ENCODE measurements around the gene ZNF493.

ZNF493 gene

GRCh38 chr19:21432590-21432989 lies 35.7 kb downstream of the ZNF493 start:
- H3K4me1 ChIP-seq (ENCODE audit: insufficient read depth, low read length, severe bottlenecking): no peaks in the 10 kb centered on the region
- H3K4me2 ChIP-seq (ENCODE audit: low read length): no peak overlapping the region
- no peak overlapping the region for H3K4me3 ChIP-seq (ENCODE audit: low read depth, low read length, poor library complexity, severe bottlenecking)
- H3K79me2 ChIP-seq (ENCODE audit: insufficient read depth, low read length): no peaks in the 10 kb centered on the region
- H2AFZ ChIP-seq (ENCODE audit: low read length): no peak overlapping the region
- H3K9me3 ChIP-seq (ENCODE audit: low read length): no peaks in the 10 kb centered on the region; the same call in 1 of the 2 replicates
- H3K36me3 ChIP-seq (ENCODE audit: insufficient read depth, low read length): no peaks in the 10 kb centered on the region
- no peak overlapping the region for H3K27ac ChIP-seq (ENCODE audit: low read depth, low read length, poor library complexity, severe bottlenecking)
- no peak for TF ChIP-seq CTCF (IDR thresholded peaks at IDR 0.05; ENCODE audit: low read length)
- no peak for TF ChIP-seq EZH2 (IDR thresholded peaks at IDR 0.05; ENCODE audit: borderline replicate concordance, low read length)
- no peaks in the 10 kb centered on the region for H3K27me3 ChIP-seq (ENCODE audit: insufficient read depth, low read length)
- no peaks in the 10 kb centered on the region for H4K20me1 ChIP-seq (ENCODE audit: insufficient read depth, low read length)
- H3K9me2 ChIP-seq (ENCODE audit: low read depth, low read length): no peaks in the 10 kb centered on the region
- H3K9ac ChIP-seq (ENCODE audit: low read length): no peak overlapping the region
- H3F3A ChIP-seq (ENCODE audit: insufficient read depth, low read length): no peaks in the 10 kb centered on the region

- H3K4me1 ChIP-seq (ENCODE audit: insufficient read depth, low read length, severe bottlenecking): no peaks in the 10 kb centered on the region
- H3K27me3 ChIP-seq (ENCODE audit: insufficient read depth, low read length): no peaks in the 10 kb centered on the region
- no peak overlapping the region for H3K4me2 ChIP-seq (ENCODE audit: low read length)
- H3K79me2 ChIP-seq (ENCODE audit: insufficient read depth, low read length): no peaks in the 10 kb centered on the region
- no peak overlapping the region for H3K9ac ChIP-seq (ENCODE audit: low read length)
- H2AFZ ChIP-seq (ENCODE audit: low read length): no peak overlapping the region
- no peaks in the 10 kb centered on the region for H3K9me2 ChIP-seq (ENCODE audit: low read depth, low read length)
- H3K4me3 ChIP-seq (ENCODE audit: low read depth, low read length, poor library complexity, severe bottlenecking): no peak overlapping the region
- H4K20me1 ChIP-seq (ENCODE audit: insufficient read depth, low read length): no peaks in the 10 kb centered on the region
- H3F3A ChIP-seq (ENCODE audit: insufficient read depth, low read length): no peaks in the 10 kb centered on the region
- TF ChIP-seq CTCF (IDR thresholded peaks at IDR 0.05; ENCODE audit: low read length) (no peak), EZH2 (IDR thresholded peaks at IDR 0.05; ENCODE audit: borderline replicate concordance, low read length) (no peak)
- H3K27ac ChIP-seq (ENCODE audit: low read depth, low read length, poor library complexity, severe bottlenecking): no peak overlapping the region
- no peaks in the 10 kb centered on the region for H3K36me3 ChIP-seq (ENCODE audit: insufficient read depth, low read length)
- H3K9me3 ChIP-seq (ENCODE audit: low read length): peaks cover 2% of the 10 kb centered on the region; the same call in 1 of the 2 replicates
Measured at GRCh38 chr19:21434516-21434915, 37.6 kb downstream of the ZNF493 start.

- TF ChIP-seq EZH2 (IDR thresholded peaks at IDR 0.05; ENCODE audit: borderline replicate concordance, low read length): no peak
- TF ChIP-seq CTCF (IDR thresholded peaks at IDR 0.05; ENCODE audit: low read length): no peak
- H3K4me2 ChIP-seq (ENCODE audit: low read length): no peak overlapping the region
Measured at GRCh38 chr19:21434967-21435544, 38.1 kb downstream of the ZNF493 start.

More at GRCh38 chr19:21434967-21435544, 38.1 kb downstream of the ZNF493 start:
- Histone ChIP-seq H3F3A (ENCODE audit: insufficient read depth, low read length) (no peaks in the 10 kb centered on the region), H3K9ac (ENCODE audit: low read length) (no peak overlapping the region), H3K79me2 (ENCODE audit: insufficient read depth, low read length) (no peaks in the 10 kb centered on the region), H3K27me3 (ENCODE audit: insufficient read depth, low read length) (no peaks in the 10 kb centered on the region), H3K4me1 (ENCODE audit: insufficient read depth, low read length, severe bottlenecking) (no peaks in the 10 kb centered on the region), H3K9me2 (ENCODE audit: low read depth, low read length) (no peaks in the 10 kb centered on the region), H3K27ac (ENCODE audit: low read depth, low read length, poor library complexity, severe bottlenecking) (no peak overlapping the region), H3K9me3 (ENCODE audit: low read length) (peaks cover 2% of the 10 kb centered on the region; the same call in 1 of the 2 replicates), H3K4me3 (ENCODE audit: low read depth, low read length, poor library complexity, severe bottlenecking) (no peak overlapping the region), H4K20me1 (ENCODE audit: insufficient read depth, low read length) (no peaks in the 10 kb centered on the region), H2AFZ (ENCODE audit: low read length) (no peak overlapping the region), H3K36me3 (ENCODE audit: insufficient read depth, low read length) (no peaks in the 10 kb centered on the region)

Measured in OCI-LY1 (cell line).